ENCODE results near the gene UMODL1. TPM values are rescaled to one million over a fixed set of nuclear protein-coding genes. Genes with fewer than 3 reads are reported as not detected.

UMODL1 gene
- total and polyA plus RNA-seq, 10 of the 15 experiments (the other 5 are each of a cell fraction or from before 2014, with no cell fraction given) = 0.01 to 0.11 (median 0.03) TPM; not detected in 5

DNA sequence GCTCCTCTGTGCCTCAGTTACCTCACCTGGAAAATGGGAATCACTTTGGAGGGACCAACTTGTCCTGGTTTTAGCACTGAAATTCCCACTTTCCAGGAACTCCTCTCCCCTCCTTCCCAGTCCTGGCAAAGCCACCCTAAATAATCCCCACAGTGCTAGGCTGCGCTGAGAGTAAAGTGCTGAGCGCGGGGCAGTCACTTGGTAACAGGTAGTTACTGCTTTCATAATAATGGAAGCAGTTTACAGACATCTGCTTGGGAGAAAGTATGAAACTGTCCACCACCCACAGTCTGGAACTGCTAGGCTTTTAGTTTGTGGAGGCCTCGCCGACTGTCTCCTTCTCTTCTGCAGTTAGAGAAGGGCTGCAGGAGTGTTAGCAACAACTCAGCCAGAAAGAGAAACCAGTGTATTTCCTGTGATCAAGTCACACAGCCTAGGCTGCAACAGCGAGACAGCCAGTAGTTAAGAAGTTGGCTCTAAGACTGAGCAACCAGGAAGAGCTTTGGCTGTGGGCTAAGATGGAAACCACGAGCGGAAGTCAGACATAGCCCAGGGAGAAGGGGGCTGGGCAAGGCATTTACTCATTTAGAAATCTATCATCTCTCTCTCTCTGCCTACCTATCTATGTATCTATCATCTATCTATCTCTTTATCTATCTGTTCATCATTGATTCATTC is 117.0 kb downstream of the UMODL1 start (continued):
- TF ChIP-seq, protein P1, sequence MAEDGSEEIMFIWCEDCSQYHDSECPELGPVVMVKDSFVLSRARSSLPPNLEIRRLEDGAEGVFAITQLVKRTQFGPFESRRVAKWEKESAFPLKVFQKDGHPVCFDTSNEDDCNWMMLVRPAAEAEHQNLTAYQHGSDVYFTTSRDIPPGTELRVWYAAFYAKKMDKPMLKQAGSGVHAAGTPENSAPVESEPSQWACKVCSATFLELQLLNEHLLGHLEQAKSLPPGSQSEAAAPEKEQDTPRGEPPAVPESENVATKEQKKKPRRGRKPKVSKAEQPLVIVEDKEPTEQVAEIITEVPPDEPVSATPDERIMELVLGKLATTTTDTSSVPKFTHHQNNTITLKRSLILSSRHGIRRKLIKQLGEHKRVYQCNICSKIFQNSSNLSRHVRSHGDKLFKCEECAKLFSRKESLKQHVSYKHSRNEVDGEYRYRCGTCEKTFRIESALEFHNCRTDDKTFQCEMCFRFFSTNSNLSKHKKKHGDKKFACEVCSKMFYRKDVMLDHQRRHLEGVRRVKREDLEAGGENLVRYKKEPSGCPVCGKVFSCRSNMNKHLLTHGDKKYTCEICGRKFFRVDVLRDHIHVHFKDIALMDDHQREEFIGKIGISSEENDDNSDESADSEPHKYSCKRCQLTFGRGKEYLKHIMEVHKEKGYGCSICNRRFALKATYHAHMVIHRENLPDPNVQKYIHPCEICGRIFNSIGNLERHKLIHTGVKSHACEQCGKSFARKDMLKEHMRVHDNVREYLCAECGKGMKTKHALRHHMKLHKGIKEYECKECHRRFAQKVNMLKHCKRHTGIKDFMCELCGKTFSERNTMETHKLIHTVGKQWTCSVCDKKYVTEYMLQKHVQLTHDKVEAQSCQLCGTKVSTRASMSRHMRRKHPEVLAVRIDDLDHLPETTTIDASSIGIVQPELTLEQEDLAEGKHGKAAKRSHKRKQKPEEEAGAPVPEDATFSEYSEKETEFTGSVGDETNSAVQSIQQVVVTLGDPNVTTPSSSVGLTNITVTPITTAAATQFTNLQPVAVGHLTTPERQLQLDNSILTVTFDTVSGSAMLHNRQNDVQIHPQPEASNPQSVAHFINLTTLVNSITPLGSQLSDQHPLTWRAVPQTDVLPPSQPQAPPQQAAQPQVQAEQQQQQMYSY (CRISPR knock-in tag; IDR thresholded peaks at IDR 0.05) = no peak
- TF ChIP-seq GABPA (IDR thresholded peaks at IDR 0.05; ENCODE audit: low read depth) (peak; percentile 61; the same call in 1 of the 2 replicates), POU2F2 (IDR thresholded peaks at IDR 0.05; ENCODE audit: borderline replicate concordance, low read depth, low read length) (peak; percentile 62; the same call in 1 of the 3 replicates), BACH1 (IDR thresholded peaks at IDR 0.05; ENCODE audit: borderline replicate concordance) (no peak), DPF2 (IDR thresholded peaks at IDR 0.05) (0 out of 2 replicates have a peak, but pooled peaks have one; percentile 32), HCFC1 (IDR thresholded peaks at IDR 0.05; ENCODE audit: low read length) (no peak), RELA (IDR thresholded peaks at IDR 0.05; ENCODE audit: borderline replicate concordance, partially characterized antibody) (no peak), TARDBP (IDR thresholded peaks at IDR 0.05; ENCODE audit: borderline replicate concordance) (no peak), POLR2AphosphoS5 (IDR thresholded peaks at IDR 0.05; ENCODE audit: low read length) (peak; percentile 83), ESRRA (IDR thresholded peaks at IDR 0.05; ENCODE audit: low read length) (no peak), NR2F1 (conservative IDR thresholded peaks at IDR 0.05) (no peak), CREB1 (IDR thresholded peaks at IDR 0.05; ENCODE audit: low read depth) (0 out of 2 replicates have a peak, but pooled peaks have one; percentile 9)
- TF ChIP-seq, protein P2, sequence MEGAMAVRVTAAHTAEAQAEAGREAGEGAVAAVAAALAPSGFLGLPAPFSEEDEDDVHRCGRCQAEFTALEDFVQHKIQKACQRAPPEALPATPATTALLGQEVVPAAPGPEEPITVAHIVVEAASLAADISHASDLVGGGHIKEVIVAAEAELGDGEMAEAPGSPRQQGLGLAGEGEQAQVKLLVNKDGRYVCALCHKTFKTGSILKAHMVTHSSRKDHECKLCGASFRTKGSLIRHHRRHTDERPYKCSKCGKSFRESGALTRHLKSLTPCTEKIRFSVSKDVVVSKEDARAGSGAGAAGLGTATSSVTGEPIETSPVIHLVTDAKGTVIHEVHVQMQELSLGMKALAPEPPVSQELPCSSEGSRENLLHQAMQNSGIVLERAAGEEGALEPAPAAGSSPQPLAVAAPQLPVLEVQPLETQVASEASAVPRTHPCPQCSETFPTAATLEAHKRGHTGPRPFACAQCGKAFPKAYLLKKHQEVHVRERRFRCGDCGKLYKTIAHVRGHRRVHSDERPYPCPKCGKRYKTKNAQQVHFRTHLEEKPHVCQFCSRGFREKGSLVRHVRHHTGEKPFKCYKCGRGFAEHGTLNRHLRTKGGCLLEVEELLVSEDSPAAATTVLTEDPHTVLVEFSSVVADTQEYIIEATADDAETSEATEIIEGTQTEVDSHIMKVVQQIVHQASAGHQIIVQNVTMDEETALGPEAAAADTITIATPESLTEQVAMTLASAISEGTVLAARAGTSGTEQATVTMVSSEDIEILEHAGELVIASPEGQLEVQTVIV (IDR thresholded peaks at IDR 0.05; ENCODE audit: borderline replicate concordance, partially characterized antibody) = no peak
- TF ChIP-seq, protein P3, sequence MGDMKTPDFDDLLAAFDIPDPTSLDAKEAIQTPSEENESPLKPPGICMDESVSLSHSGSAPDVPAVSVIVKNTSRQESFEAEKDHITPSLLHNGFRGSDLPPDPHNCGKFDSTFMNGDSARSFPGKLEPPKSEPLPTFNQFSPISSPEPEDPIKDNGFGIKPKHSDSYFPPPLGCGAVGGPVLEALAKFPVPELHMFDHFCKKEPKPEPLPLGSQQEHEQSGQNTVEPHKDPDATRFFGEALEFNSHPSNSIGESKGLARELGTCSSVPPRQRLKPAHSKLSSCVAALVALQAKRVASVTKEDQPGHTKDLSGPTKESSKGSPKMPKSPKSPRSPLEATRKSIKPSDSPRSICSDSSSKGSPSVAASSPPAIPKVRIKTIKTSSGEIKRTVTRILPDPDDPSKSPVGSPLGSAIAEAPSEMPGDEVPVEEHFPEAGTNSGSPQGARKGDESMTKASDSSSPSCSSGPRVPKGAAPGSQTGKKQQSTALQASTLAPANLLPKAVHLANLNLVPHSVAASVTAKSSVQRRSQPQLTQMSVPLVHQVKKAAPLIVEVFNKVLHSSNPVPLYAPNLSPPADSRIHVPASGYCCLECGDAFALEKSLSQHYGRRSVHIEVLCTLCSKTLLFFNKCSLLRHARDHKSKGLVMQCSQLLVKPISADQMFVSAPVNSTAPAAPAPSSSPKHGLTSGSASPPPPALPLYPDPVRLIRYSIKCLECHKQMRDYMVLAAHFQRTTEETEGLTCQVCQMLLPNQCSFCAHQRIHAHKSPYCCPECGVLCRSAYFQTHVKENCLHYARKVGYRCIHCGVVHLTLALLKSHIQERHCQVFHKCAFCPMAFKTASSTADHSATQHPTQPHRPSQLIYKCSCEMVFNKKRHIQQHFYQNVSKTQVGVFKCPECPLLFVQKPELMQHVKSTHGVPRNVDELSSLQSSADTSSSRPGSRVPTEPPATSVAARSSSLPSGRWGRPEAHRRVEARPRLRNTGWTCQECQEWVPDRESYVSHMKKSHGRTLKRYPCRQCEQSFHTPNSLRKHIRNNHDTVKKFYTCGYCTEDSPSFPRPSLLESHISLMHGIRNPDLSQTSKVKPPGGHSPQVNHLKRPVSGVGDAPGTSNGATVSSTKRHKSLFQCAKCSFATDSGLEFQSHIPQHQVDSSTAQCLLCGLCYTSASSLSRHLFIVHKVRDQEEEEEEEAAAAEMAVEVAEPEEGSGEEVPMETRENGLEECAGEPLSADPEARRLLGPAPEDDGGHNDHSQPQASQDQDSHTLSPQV (IDR thresholded peaks at IDR 0.05) = no peak
- TF ChIP-seq, protein P4, sequence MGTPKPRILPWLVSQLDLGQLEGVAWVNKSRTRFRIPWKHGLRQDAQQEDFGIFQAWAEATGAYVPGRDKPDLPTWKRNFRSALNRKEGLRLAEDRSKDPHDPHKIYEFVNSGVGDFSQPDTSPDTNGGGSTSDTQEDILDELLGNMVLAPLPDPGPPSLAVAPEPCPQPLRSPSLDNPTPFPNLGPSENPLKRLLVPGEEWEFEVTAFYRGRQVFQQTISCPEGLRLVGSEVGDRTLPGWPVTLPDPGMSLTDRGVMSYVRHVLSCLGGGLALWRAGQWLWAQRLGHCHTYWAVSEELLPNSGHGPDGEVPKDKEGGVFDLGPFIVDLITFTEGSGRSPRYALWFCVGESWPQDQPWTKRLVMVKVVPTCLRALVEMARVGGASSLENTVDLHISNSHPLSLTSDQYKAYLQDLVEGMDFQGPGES (IDR thresholded peaks at IDR 0.05) = no peak
- TF ChIP-seq, protein P5, sequence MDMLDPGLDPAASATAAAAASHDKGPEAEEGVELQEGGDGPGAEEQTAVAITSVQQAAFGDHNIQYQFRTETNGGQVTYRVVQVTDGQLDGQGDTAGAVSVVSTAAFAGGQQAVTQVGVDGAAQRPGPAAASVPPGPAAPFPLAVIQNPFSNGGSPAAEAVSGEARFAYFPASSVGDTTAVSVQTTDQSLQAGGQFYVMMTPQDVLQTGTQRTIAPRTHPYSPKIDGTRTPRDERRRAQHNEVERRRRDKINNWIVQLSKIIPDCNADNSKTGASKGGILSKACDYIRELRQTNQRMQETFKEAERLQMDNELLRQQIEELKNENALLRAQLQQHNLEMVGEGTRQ (IDR thresholded peaks at IDR 0.05; ENCODE audit: borderline replicate concordance, low read depth, low read length) = no peak

All from GM12878 (cell line).